Suprapubic skin (tissue), 4 donors: ENCODE measurements around the gene ITIH2. TPM values are rescaled to one million over a fixed set of nuclear protein-coding genes. Genes with fewer than 3 reads are reported as not detected.

Source experiments
- DNase-seq, 2 donors: peaks; one replicate each; pipeline ENCODE4 v3.0.0-alpha.2; 2019; ENCODE audit warnings: low spot score in 2 of 2
- H3K27ac ChIP-seq: fragments of 200-600 bp; sonication (generic); one replicate; pipeline ENCODE4 v1.5.1; 2019
- H3K27me3 ChIP-seq: fragments of 200-600 bp; sonication (generic); one replicate; pipeline ENCODE4 v1.5.1; 2019
- H3K36me3 ChIP-seq: fragments of 200-600 bp; sonication (generic); one replicate; pipeline ENCODE4 v1.5.1; 2019
- H3K4me1 ChIP-seq: fragments of 200-600 bp; sonication (generic); one replicate; pipeline ENCODE4 v1.5.1; 2019
- H3K4me3 ChIP-seq: fragments of 200-600 bp; sonication (generic); one replicate; pipeline ENCODE4 v1.5.1; 2019; ENCODE audit warnings: mild to moderate bottlenecking
- H3K9me3 ChIP-seq: fragments of 200-600 bp; sonication (generic); one replicate; pipeline ENCODE4 v1.5.1; 2019
- CTCF ChIP-seq, 2 donors: fragments of 200-600 bp in 1 of 2; fragments of 450-650 bp in 1 of 2; sonication (generic) in 1 of 2; IDR thresholded peaks; one replicate each; pipeline ENCODE4 v1.5.1; 2016 to 2019; ENCODE audit warnings: antibody characterized with exemption in 2 of 2, mild to moderate bottlenecking in 1 of 2, moderate library complexity in 1 of 2
- EP300 ChIP-seq: sonication (generic); formaldehyde crosslinking; IDR thresholded peaks from one replicate; pipeline ENCODE4 v1.6.1; 2017; ENCODE audit warnings: antibody characterized with exemption
- POLR2A ChIP-seq, 2 donors: fragments of 450-650 bp; IDR thresholded peaks; one replicate each; pipeline ENCODE4 v1.6.1; 2017; ENCODE audit warnings: antibody characterized with exemption in 2 of 2, mild to moderate bottlenecking in 2 of 2, moderate library complexity in 2 of 2
- POLR2AphosphoS5 ChIP-seq, 3 donors: sonication (generic); formaldehyde crosslinking; IDR thresholded peaks; one replicate each; pipeline ENCODE4 v1.6.1; 2017; ENCODE audit warnings: antibody characterized with exemption in 3 of 3
- WGBS: methylation state at CpG from one replicate; pipeline ENCODE4 v1.1.5; 2018; 5-methylcytosine and 5-hydroxymethylcytosine counted together
- total RNA-seq, 4 donors: library from RNA; depleted of rRNA; stranded (reverse); fragments of >200 nt; gene quantifications; one replicate each; pipeline ENCODE4 v1.1.0, GENCODE V29; 2016

Gene ITIH2
- total RNA-seq, 4 donors from 2014 or later = 0.24 TPM; not detected in 3

- Histone ChIP-seq H3K4me1 (no peaks in the 10 kb centered on the region), H3K36me3 (no peaks in the 10 kb centered on the region), H3K27me3 (peaks cover 44% of the 10 kb centered on the region), H3K9me3 (no peaks in the 10 kb centered on the region), H3K4me3 (no peak overlapping the region), H3K27ac (no peak overlapping the region)
- DNase-seq = no peak
- TF ChIP-seq CTCF (IDR thresholded peaks at IDR 0.05) = no peak
- TF ChIP-seq POLR2A (IDR thresholded peaks at IDR 0.05) = no peak
- TF ChIP-seq POLR2AphosphoS5 (IDR thresholded peaks at IDR 0.05) = no peak
- TF ChIP-seq EP300 = no peak
- 88% methylated on average over 3 of the region's 3 CpGs for WGBS
Observed at GRCh38 chr10:7705341-7705740, 2.2 kb downstream of the ITIH2 start.

- WGBS = 84% methylated on average over 4 of the region's 4 CpGs
- peaks cover 43% of the 10 kb centered on the region for H3K27me3 ChIP-seq
- DNase-seq = no peak
- no peaks in the 10 kb centered on the region for H3K4me1 ChIP-seq
- H3K27ac ChIP-seq = no peak overlapping the region
- H3K9me3 ChIP-seq = no peaks in the 10 kb centered on the region
- no peaks in the 10 kb centered on the region for H3K36me3 ChIP-seq
- TF ChIP-seq CTCF (IDR thresholded peaks at IDR 0.05) (no peak), POLR2AphosphoS5 (IDR thresholded peaks at IDR 0.05) (no peak), EP300 (no peak)
- H3K4me3 ChIP-seq = no peak overlapping the region
Observed at GRCh38 chr10:7706534-7707073, 3.5 kb downstream of the ITIH2 start.

GRCh38 chr10:7707102-7707501 is 4.0 kb downstream of the ITIH2 start:
- H3K4me1 ChIP-seq = no peaks in the 10 kb centered on the region
- 73% methylated on average over 4 of the region's 4 CpGs for WGBS
- H3K27me3 ChIP-seq = peaks cover 38% of the 10 kb centered on the region
- no peak overlapping the region for H3K4me3 ChIP-seq
- H3K36me3 ChIP-seq = no peaks in the 10 kb centered on the region
- TF ChIP-seq EP300 (no peak), CTCF (IDR thresholded peaks at IDR 0.05) (no peak), POLR2A (IDR thresholded peaks at IDR 0.05) (no peak), POLR2AphosphoS5 (IDR thresholded peaks at IDR 0.05) (no peak)
- no peaks in the 10 kb centered on the region for H3K9me3 ChIP-seq
- no peak for DNase-seq
- H3K27ac ChIP-seq = no peak overlapping the region

- Histone ChIP-seq H3K9me3 (no peaks in the 10 kb centered on the region), H3K27me3 (peaks cover 30% of the 10 kb centered on the region), H3K4me1 (no peaks in the 10 kb centered on the region), H3K4me3 (no peak overlapping the region), H3K27ac (no peak overlapping the region), H3K36me3 (no peaks in the 10 kb centered on the region)
- WGBS = 68% methylated on average over 5 of the region's 5 CpGs
- TF ChIP-seq POLR2A (IDR thresholded peaks at IDR 0.05) (no peak), POLR2AphosphoS5 (IDR thresholded peaks at IDR 0.05) (no peak), CTCF (IDR thresholded peaks at IDR 0.05) (no peak), EP300 (no peak)
- no peak for DNase-seq
Observed at GRCh38 chr10:7707858-7708622, 4.9 kb downstream of the ITIH2 start.

- TF ChIP-seq POLR2AphosphoS5 (IDR thresholded peaks at IDR 0.05) = no peak
- TF ChIP-seq EP300 = no peak
- DNase-seq = no peak
- H3K4me1 ChIP-seq = no peaks in the 10 kb centered on the region
- no peaks in the 10 kb centered on the region for H3K36me3 ChIP-seq
- H3K27me3 ChIP-seq = peaks cover 27% of the 10 kb centered on the region
- WGBS = 95% methylated on average over 4 of the region's 4 CpGs
- H3K4me3 ChIP-seq = no peak overlapping the region
- H3K9me3 ChIP-seq = no peaks in the 10 kb centered on the region
- H3K27ac ChIP-seq = no peak overlapping the region
Observed at GRCh38 chr10:7708832-7709231, 5.7 kb downstream of the ITIH2 start.
